ENCODE results near the gene MT1F.

DNA sequence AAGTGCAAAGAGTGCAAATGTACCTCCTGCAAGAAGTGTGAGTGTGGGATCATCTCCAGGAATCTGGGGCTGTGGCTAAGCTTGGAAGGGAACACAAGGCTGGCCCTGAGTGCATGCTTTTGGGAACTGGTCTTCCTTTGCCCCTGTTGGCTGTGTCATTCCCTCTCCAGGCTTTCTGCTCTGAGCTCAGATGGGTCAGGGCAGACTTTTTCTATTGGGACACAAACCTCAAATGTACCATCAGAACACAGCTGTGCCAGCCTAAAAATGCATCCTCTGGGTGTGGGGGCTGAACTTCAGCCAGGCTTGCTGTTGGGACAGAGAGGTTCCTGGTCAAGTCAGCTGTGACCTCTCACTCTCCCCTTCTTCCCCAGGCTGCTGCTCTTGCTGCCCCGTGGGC is 5.2 kb upstream of the MT1F start:
- TF ChIP-seq, protein P1, sequence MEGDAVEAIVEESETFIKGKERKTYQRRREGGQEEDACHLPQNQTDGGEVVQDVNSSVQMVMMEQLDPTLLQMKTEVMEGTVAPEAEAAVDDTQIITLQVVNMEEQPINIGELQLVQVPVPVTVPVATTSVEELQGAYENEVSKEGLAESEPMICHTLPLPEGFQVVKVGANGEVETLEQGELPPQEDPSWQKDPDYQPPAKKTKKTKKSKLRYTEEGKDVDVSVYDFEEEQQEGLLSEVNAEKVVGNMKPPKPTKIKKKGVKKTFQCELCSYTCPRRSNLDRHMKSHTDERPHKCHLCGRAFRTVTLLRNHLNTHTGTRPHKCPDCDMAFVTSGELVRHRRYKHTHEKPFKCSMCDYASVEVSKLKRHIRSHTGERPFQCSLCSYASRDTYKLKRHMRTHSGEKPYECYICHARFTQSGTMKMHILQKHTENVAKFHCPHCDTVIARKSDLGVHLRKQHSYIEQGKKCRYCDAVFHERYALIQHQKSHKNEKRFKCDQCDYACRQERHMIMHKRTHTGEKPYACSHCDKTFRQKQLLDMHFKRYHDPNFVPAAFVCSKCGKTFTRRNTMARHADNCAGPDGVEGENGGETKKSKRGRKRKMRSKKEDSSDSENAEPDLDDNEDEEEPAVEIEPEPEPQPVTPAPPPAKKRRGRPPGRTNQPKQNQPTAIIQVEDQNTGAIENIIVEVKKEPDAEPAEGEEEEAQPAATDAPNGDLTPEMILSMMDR (IDR thresholded peaks at IDR 0.05; ENCODE audit: borderline replicate concordance, extremely low read depth, low read length, poor library complexity, severe bottlenecking) = no peak
- TF ChIP-seq EZH2 (IDR thresholded peaks at IDR 0.05; ENCODE audit: borderline replicate concordance, low read depth, low read length, severe bottlenecking) = no peak
